HL-60 (cell line): ENCODE measurements around the gene TOR2A.

Source experiments
- GABPA ChIP-seq: IDR thresholded peaks from 2 replicates; pipeline ENCODE4 v1.6.1; 2012; ENCODE audit warnings: low read depth
- POLR2AphosphoS5 ChIP-seq: IDR thresholded peaks from 2 replicates; pipeline ENCODE4 v1.6.1; 2012; ENCODE audit warnings: low read depth
- SPI1 ChIP-seq: IDR thresholded peaks from 2 replicates; pipeline ENCODE4 v1.6.1; 2012; ENCODE audit warnings: low read depth, mild to moderate bottlenecking, borderline replicate concordance
- TF ChIP-seq, protein P1 (sequence below): IDR thresholded peaks from one replicate; pipeline ENCODE4 v1.5.1; 2011; ENCODE audit warnings: low read length, control low read depth, inconsistent platforms; ENCODE audit not compliant: insufficient read depth
- TF ChIP-seq, protein P2 (sequence below): IDR thresholded peaks from 2 replicates; pipeline ENCODE4 v1.6.1; 2012; ENCODE audit warnings: low read depth; ENCODE audit not compliant: insufficient replicate concordance

DNA sequence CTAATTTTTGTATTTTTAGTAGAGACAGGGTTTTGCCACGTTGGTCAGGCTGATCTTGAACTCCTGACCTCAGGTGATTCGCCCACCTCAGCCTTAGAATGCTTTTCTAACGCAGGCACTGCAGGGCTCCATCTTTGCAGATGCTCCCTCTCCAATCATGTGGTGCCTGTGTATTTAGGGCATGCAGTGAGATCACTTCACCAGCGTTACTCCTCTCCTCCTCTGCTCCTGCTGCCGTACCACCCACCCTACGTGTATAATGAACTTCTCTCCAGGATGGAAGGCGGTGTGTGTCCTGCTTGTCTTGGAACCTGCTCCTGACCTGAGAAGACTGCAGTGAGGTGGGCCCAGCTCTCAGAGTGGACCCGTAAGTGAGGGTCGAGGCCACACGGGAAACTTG, 42.0 kb downstream of the TOR2A start:
- TF ChIP-seq, protein P1, sequence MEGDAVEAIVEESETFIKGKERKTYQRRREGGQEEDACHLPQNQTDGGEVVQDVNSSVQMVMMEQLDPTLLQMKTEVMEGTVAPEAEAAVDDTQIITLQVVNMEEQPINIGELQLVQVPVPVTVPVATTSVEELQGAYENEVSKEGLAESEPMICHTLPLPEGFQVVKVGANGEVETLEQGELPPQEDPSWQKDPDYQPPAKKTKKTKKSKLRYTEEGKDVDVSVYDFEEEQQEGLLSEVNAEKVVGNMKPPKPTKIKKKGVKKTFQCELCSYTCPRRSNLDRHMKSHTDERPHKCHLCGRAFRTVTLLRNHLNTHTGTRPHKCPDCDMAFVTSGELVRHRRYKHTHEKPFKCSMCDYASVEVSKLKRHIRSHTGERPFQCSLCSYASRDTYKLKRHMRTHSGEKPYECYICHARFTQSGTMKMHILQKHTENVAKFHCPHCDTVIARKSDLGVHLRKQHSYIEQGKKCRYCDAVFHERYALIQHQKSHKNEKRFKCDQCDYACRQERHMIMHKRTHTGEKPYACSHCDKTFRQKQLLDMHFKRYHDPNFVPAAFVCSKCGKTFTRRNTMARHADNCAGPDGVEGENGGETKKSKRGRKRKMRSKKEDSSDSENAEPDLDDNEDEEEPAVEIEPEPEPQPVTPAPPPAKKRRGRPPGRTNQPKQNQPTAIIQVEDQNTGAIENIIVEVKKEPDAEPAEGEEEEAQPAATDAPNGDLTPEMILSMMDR = no peak
- no peak for TF ChIP-seq POLR2AphosphoS5
- TF ChIP-seq, protein P2, sequence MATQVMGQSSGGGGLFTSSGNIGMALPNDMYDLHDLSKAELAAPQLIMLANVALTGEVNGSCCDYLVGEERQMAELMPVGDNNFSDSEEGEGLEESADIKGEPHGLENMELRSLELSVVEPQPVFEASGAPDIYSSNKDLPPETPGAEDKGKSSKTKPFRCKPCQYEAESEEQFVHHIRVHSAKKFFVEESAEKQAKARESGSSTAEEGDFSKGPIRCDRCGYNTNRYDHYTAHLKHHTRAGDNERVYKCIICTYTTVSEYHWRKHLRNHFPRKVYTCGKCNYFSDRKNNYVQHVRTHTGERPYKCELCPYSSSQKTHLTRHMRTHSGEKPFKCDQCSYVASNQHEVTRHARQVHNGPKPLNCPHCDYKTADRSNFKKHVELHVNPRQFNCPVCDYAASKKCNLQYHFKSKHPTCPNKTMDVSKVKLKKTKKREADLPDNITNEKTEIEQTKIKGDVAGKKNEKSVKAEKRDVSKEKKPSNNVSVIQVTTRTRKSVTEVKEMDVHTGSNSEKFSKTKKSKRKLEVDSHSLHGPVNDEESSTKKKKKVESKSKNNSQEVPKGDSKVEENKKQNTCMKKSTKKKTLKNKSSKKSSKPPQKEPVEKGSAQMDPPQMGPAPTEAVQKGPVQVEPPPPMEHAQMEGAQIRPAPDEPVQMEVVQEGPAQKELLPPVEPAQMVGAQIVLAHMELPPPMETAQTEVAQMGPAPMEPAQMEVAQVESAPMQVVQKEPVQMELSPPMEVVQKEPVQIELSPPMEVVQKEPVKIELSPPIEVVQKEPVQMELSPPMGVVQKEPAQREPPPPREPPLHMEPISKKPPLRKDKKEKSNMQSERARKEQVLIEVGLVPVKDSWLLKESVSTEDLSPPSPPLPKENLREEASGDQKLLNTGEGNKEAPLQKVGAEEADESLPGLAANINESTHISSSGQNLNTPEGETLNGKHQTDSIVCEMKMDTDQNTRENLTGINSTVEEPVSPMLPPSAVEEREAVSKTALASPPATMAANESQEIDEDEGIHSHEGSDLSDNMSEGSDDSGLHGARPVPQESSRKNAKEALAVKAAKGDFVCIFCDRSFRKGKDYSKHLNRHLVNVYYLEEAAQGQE = no peak
- no peak for TF ChIP-seq GABPA
- no peak for TF ChIP-seq SPI1
